Heart left ventricle (tissue), 13 donors: Measurements from ENCODE around the gene SLC19A1.

ENCODE experiments used
- POLR2A ChIP-seq, 2 donors: fragments of 450-650 bp; IDR thresholded peaks; one replicate each; pipeline ENCODE4 v1.6.1; 2017; ENCODE audit warnings: antibody characterized with exemption in 2 of 2, mild to moderate bottlenecking in 2 of 2, moderate library complexity in 2 of 2
- TF ChIP-seq, protein P1 (sequence below), 12 donors: fragments of 200-600 bp; sonication (generic) in 4 of 12; IDR thresholded peaks; one replicate each; pipeline versions ENCODE4 v1.5.0 to v1.8.0; 2018 to 2022; ENCODE audit warnings: antibody characterized with exemption in 12 of 12, mild to moderate bottlenecking in 5 of 12
- donor health status: ischemic (EF 13 %, LVEDD 7.1; RV severe dilation, severe dysfunction).
- donor health status: DM: no; HTN: yes; CAD: no.
- donor health status: DM: no; HTN: no; CAD: no.
- donor health status: ischemic (EF 25% LVEDD 6.9; RV normal size, moderate dysfunction).
- donor health status: ischemic (EF 25% LVEDD 5.7; RV mildly dilated, moderate dysfunction).
- donor health status: ischemic (EF 35%, LVEDD 5.7; RV mildly dilated, moderate dysfunction).
- donor health status: nonischemic (EF 11% LVEDD 7.7; RV severe dilation, severe dysfunction).
- donor health status: DM: yes; HTN: yes; CAD: no.
- donor health status: PGD.
- donor health status: ischemic (EF 29% LVEDD 5.4; RV normal size, mild dysfunction).
- donor health status: nonischemic (EF 23%, LVEDD 6.1; RV moderate dilation, normal function).

DNA sequence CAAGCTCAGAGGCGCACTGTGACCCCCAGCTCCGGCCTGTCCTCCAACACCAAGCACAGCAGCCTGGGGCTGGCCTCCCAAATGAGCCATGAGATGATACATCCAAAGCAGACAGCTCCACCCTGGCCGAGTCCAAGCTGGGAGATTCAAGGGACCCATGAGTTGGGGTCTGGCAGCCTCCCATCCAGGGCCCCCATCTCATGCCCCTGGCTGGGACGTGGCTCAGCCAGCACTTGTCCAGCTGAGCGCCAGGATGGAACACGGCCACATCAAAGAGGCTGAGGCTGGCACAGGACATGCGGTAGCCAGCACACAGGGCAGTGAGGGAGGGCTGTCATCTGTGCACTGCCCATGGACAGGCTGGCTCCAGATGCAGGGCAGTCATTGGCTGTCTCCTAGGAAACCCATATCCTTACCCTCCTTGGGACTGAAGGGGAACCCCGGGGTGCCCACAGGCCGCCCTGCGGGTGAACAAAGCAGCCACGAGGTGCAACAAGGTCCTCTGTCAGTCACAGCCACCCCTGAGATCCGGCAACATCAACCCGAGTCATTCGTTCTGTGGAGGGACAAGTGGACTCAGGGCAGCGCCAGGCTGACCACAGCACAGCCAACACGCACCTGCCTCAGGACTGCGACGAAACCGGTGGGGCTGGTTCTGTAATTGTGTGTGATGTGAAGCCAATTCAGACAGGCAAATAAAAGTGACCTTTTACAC is 29.1 kb downstream of the SLC19A1 start:
- TF ChIP-seq, protein P1, sequence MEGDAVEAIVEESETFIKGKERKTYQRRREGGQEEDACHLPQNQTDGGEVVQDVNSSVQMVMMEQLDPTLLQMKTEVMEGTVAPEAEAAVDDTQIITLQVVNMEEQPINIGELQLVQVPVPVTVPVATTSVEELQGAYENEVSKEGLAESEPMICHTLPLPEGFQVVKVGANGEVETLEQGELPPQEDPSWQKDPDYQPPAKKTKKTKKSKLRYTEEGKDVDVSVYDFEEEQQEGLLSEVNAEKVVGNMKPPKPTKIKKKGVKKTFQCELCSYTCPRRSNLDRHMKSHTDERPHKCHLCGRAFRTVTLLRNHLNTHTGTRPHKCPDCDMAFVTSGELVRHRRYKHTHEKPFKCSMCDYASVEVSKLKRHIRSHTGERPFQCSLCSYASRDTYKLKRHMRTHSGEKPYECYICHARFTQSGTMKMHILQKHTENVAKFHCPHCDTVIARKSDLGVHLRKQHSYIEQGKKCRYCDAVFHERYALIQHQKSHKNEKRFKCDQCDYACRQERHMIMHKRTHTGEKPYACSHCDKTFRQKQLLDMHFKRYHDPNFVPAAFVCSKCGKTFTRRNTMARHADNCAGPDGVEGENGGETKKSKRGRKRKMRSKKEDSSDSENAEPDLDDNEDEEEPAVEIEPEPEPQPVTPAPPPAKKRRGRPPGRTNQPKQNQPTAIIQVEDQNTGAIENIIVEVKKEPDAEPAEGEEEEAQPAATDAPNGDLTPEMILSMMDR (IDR thresholded peaks at IDR 0.05), result no peak
- no peak for TF ChIP-seq POLR2A (IDR thresholded peaks at IDR 0.05)
